ENCODE data around the gene GRID1. TPM values are rescaled to one million over a fixed set of nuclear protein-coding genes. Genes with fewer than 3 reads are reported as not detected.

The GRID1 gene
- total RNA-seq, 1 experiment from 2014 or later, result not detected

- Histone ChIP-seq H3K79me2 (ENCODE audit: low read depth) (no peaks in the 10 kb centered on the region), H3K27me3 (ENCODE audit: insufficient read depth, low read depth) (no peaks in the 10 kb centered on the region), H3K4me3 (no peak overlapping the region), H3K9me2 (ENCODE audit: insufficient read depth) (no peaks in the 10 kb centered on the region), H3F3A (ENCODE audit: insufficient read depth, low read depth) (no peaks in the 10 kb centered on the region), H3K36me3 (ENCODE audit: low read depth) (no peaks in the 10 kb centered on the region), H3K4me2 (no peak overlapping the region), H4K20me1 (ENCODE audit: insufficient read depth) (no peaks in the 10 kb centered on the region), H3K4me1 (replicated peaks; ENCODE audit: insufficient read depth) (no peaks in the 10 kb centered on the region), H2AFZ (no peak overlapping the region), H3K27ac (no peak overlapping the region), H3K9me3 (ENCODE audit: insufficient read depth, low read depth) (no peaks in the 10 kb centered on the region)
- intact Hi-C loops (cut with micrococcal nuclease; ENCODE audit: unreplicated experiment), result no loop called here
- no TSS peak for BruUV-seq (replicated peaks)
- DNase-seq, result no peak
- CTCF ChIA-PET, result no interaction called here
- TF ChIP-seq EZH2 (IDR thresholded peaks at IDR 0.05; ENCODE audit: low read depth) (no peak), CTCF (conservative IDR thresholded peaks at IDR 0.05) (no peak)
- POLR2A ChIA-PET (ENCODE audit: unreplicated experiment), result no interaction called here
Measured at GRCh38 chr10:85657476-85658113, 709.0 kb downstream of the GRID1 start.

- intact Hi-C loops (cut with micrococcal nuclease; ENCODE audit: unreplicated experiment), result no loop called here
- POLR2A ChIA-PET (ENCODE audit: unreplicated experiment), result no interaction called here
- no peaks in the 10 kb centered on the region for H3K4me1 ChIP-seq (replicated peaks; ENCODE audit: insufficient read depth)
- H3K79me2 ChIP-seq (ENCODE audit: low read depth), result no peaks in the 10 kb centered on the region
- no peaks in the 10 kb centered on the region for H4K20me1 ChIP-seq (ENCODE audit: insufficient read depth)
- DNase-seq, result no peak
- no TSS peak for BruUV-seq (replicated peaks)
- H3K27ac ChIP-seq, result no peak overlapping the region
- no peak overlapping the region for H3K4me3 ChIP-seq
- no peaks in the 10 kb centered on the region for H3K27me3 ChIP-seq (ENCODE audit: insufficient read depth, low read depth)
- CTCF ChIA-PET, result no interaction called here
- no peaks in the 10 kb centered on the region for H3F3A ChIP-seq (ENCODE audit: insufficient read depth, low read depth)
- TF ChIP-seq EZH2 (IDR thresholded peaks at IDR 0.05; ENCODE audit: low read depth) (no peak), CTCF (conservative IDR thresholded peaks at IDR 0.05) (no peak)
- no peak overlapping the region for H3K4me2 ChIP-seq
- H2AFZ ChIP-seq, result no peak overlapping the region
- no peaks in the 10 kb centered on the region for H3K9me3 ChIP-seq (ENCODE audit: insufficient read depth, low read depth)
- no peaks in the 10 kb centered on the region for H3K36me3 ChIP-seq (ENCODE audit: low read depth)
- H3K9me2 ChIP-seq (ENCODE audit: insufficient read depth), result no peaks in the 10 kb centered on the region
Measured at GRCh38 chr10:85655411-85655810, 711.2 kb downstream of the GRID1 start.

GRCh38 chr10:85651497-85651882 lies 715.1 kb downstream of the GRID1 start:
- no peaks in the 10 kb centered on the region for H3K36me3 ChIP-seq (ENCODE audit: low read depth)
- ChIA-PET POLR2A (ENCODE audit: unreplicated experiment) (no interaction called here), CTCF (no interaction called here)
- H3K9me2 ChIP-seq (ENCODE audit: insufficient read depth), result no peaks in the 10 kb centered on the region
- H3K4me3 ChIP-seq, result no peak overlapping the region
- no peak overlapping the region for H3K27ac ChIP-seq
- no peaks in the 10 kb centered on the region for H3K9me3 ChIP-seq (ENCODE audit: insufficient read depth, low read depth)
- no peaks in the 10 kb centered on the region for H3F3A ChIP-seq (ENCODE audit: insufficient read depth, low read depth)
- no peak overlapping the region for H2AFZ ChIP-seq
- H3K27me3 ChIP-seq (ENCODE audit: insufficient read depth, low read depth), result no peaks in the 10 kb centered on the region
- no peaks in the 10 kb centered on the region for H3K79me2 ChIP-seq (ENCODE audit: low read depth)
- no peaks in the 10 kb centered on the region for H3K4me1 ChIP-seq (replicated peaks; ENCODE audit: insufficient read depth)
- H4K20me1 ChIP-seq (ENCODE audit: insufficient read depth), result no peaks in the 10 kb centered on the region
- no peak overlapping the region for H3K4me2 ChIP-seq
- BruUV-seq (replicated peaks), result no TSS peak
- no peak for DNase-seq
- no peak for TF ChIP-seq EZH2 (IDR thresholded peaks at IDR 0.05; ENCODE audit: low read depth)
- no peak for TF ChIP-seq CTCF (conservative IDR thresholded peaks at IDR 0.05)
- intact Hi-C loops (cut with micrococcal nuclease; ENCODE audit: unreplicated experiment), result no loop called here
